SU-DHL-6 (cell line): Measurements from ENCODE around the gene TTBK1.

Experiments
- EZH2phosphoT487 ChIP-seq: fragments of 200-600 bp; sonication (generic), shearing (Covaris generic); conservative IDR thresholded peaks from 2 replicates; pipeline ENCODE4 v1.6.1; 2018; ENCODE audit warnings: mild to moderate bottlenecking, antibody characterized with exemption, low read length, moderate library complexity, mixed read lengths
- TF ChIP-seq, protein P1 (sequence below): fragments of 200-600 bp; sonication (generic); IDR thresholded peaks from one replicate; pipeline ENCODE4 v1.5.1; 2017; ENCODE audit warnings: antibody characterized with exemption, mild to moderate bottlenecking, low read length, moderate library complexity; ENCODE audit not compliant: insufficient read depth, poor library complexity, severe bottlenecking

DNA sequence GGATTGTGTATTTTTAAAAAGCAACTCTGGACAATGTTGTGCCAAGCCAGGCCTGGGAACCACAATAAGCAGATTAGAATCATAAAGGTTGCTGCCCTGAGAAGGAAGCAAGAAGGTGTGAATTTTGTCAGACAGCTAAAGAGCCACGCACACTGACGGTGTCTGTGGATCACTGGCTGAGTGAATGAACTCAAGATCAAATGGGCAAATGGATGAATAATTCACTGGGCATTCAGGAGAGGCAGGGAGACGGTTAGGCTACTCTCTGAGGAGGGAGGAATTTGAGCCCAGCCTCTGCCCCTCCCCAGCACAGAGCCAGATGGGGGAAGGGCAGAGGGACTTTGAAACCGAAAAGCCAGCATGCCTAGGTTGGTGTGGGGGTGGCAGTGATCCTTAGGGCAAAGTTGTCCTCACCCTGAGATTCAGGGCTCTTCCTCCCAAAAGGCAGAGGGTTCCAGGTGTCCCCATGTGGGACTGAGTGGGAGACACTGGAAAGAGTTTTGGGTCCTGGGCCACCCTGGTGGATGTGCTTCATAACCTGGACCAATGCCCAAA is 35.3 kb downstream of the TTBK1 start:
- no peak for TF ChIP-seq EZH2phosphoT487
- TF ChIP-seq, protein P1, sequence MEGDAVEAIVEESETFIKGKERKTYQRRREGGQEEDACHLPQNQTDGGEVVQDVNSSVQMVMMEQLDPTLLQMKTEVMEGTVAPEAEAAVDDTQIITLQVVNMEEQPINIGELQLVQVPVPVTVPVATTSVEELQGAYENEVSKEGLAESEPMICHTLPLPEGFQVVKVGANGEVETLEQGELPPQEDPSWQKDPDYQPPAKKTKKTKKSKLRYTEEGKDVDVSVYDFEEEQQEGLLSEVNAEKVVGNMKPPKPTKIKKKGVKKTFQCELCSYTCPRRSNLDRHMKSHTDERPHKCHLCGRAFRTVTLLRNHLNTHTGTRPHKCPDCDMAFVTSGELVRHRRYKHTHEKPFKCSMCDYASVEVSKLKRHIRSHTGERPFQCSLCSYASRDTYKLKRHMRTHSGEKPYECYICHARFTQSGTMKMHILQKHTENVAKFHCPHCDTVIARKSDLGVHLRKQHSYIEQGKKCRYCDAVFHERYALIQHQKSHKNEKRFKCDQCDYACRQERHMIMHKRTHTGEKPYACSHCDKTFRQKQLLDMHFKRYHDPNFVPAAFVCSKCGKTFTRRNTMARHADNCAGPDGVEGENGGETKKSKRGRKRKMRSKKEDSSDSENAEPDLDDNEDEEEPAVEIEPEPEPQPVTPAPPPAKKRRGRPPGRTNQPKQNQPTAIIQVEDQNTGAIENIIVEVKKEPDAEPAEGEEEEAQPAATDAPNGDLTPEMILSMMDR, result no peak
